PC-3 (cell line): ENCODE data around the gene NKTR. TPM values are rescaled to one million over a fixed set of nuclear protein-coding genes. Genes with fewer than 3 reads are reported as not detected.

Experiments
- ATAC-seq: fragments of 200-7000 bp; cut with Tn5 transposase; 2 replicates; pipeline ENCODE4 v1.9.1; 2020; ENCODE audit warnings: mild to moderate bottlenecking, moderate library complexity
- BruUV-seq: library from RNA; stranded (reverse); fragments of 400-500 nt; replicated peaks from 2 replicates; lab custom pipeline; 2021; lab: Mats Ljungman, UMichigan
- CTCF ChIA-PET: fragments of 300-600 bp; sonication (Branson Sonifier 250); formaldehyde crosslinking; loops from one replicate; lab custom pipeline; 2022; ENCODE audit warnings: antibody characterized with exemption; lab: Charles Lee
- POLR2A ChIA-PET: fragments of 300-600 bp; sonication (Branson Sonifier 250); formaldehyde crosslinking; loops from one replicate; lab custom pipeline; 2022; ENCODE audit warnings: antibody characterized with exemption; ENCODE audit not compliant: unreplicated experiment; lab: Charles Lee
- DNase-seq: peaks from one replicate; pipeline ENCODE4 v3.0.0-alpha.2; 2015
- H2AFZ ChIP-seq: fragments of 300-600 bp; sonication (generic); 2 replicates; pipeline ENCODE4 v1.6.0; 2016; ENCODE audit warnings: antibody characterized with exemption, low read length
- H3F3A ChIP-seq: fragments of 300-600 bp; sonication (generic); one replicate; pipeline ENCODE4 v1.6.0; 2017; ENCODE audit warnings: antibody characterized with exemption, low read length, control low read depth, mild to moderate bottlenecking; ENCODE audit not compliant: unreplicated experiment
- H3K27ac ChIP-seq: fragments of 300-600 bp; sonication (generic); 2 replicates; pipeline ENCODE4 v1.5.1; 2016; ENCODE audit warnings: mild to moderate bottlenecking, low read length
- H3K27me3 ChIP-seq: fragments of 300-600 bp; sonication (generic); 2 replicates; pipeline ENCODE4 v1.6.1; 2016; ENCODE audit warnings: low read length, mixed read lengths
- H3K36me3 ChIP-seq: fragments of 300-600 bp; sonication (generic); 2 replicates; pipeline ENCODE4 v1.6.1; 2016; ENCODE audit warnings: low read depth, mixed run types, low read length, mixed read lengths
- H3K4me1 ChIP-seq: fragments of 300-600 bp; sonication (generic); 2 replicates; pipeline ENCODE4 v1.5.1; 2016; ENCODE audit warnings: low read length; ENCODE audit not compliant: insufficient read depth
- H3K4me2 ChIP-seq: fragments of 300-600 bp; sonication (generic); 2 replicates; pipeline ENCODE4 v1.6.0; 2016; ENCODE audit warnings: low read length
- H3K4me3 ChIP-seq: fragments of 300-600 bp; sonication (generic); 2 replicates; pipeline ENCODE4 v1.5.1; 2016; ENCODE audit warnings: mild to moderate bottlenecking, low read length, mixed read lengths
- H3K79me2 ChIP-seq: fragments of 300-600 bp; sonication (generic); 2 replicates; pipeline ENCODE4 v1.6.1; 2017; ENCODE audit warnings: low read length, mixed read lengths
- H3K9ac ChIP-seq: fragments of 300-600 bp; sonication (generic); 2 replicates; pipeline ENCODE4 v1.6.0; 2016; ENCODE audit warnings: mild to moderate bottlenecking, low read length
- H3K9me2 ChIP-seq: fragments of 300-600 bp; sonication (generic); replicated peaks from 2 replicates; pipeline ENCODE4 v1.6.1; 2016; ENCODE audit warnings: mixed run types, low read length, mixed read lengths
- H3K9me3 ChIP-seq: fragments of 300-600 bp; sonication (generic); 2 replicates; pipeline ENCODE4 v1.6.1; 2016; ENCODE audit warnings: low read length, mixed read lengths
- H4K20me1 ChIP-seq: fragments of 300-600 bp; sonication (generic); 2 replicates; pipeline ENCODE4 v1.6.1; 2016; ENCODE audit warnings: low read length, mixed read lengths
- CTCF ChIP-seq: fragments of 300-600 bp; sonication (generic); conservative IDR thresholded peaks from 2 replicates; pipeline ENCODE4 v1.5.1; 2017; ENCODE audit warnings: antibody characterized with exemption, low read depth, mild to moderate bottlenecking, low read length
- EZH2 ChIP-seq: fragments of 300-600 bp; sonication (generic); IDR thresholded peaks from one replicate; pipeline ENCODE4 v1.6.1; 2017; ENCODE audit warnings: antibody characterized with exemption, mild to moderate bottlenecking, low read length; ENCODE audit not compliant: unreplicated experiment
- EZH2phosphoT487 ChIP-seq: fragments of 300-600 bp; sonication (generic); IDR thresholded peaks from 2 replicates; pipeline ENCODE4 v1.6.1; 2018; ENCODE audit warnings: mild to moderate bottlenecking, antibody characterized with exemption, low read length, borderline replicate concordance
- intact Hi-C: fragments of 100-400 bp; cut with micrococcal nuclease; formaldehyde crosslinking; loops from 2 replicates; pipeline ENCODE4 v1.9.0; 2023
- total RNA-seq: library from RNA; depleted of rRNA; stranded (reverse); fragments of >200 nt; gene quantifications from 2 replicates; pipeline ENCODE4 v1.2.3, GENCODE V29; 2014

The NKTR gene
- total RNA-seq, 1 experiment from 2014 or later: 37.6 TPM

- intact Hi-C loops: no loop called here
- Histone ChIP-seq H3K9me3 (no peaks in the 10 kb centered on the region), H3F3A (no peaks in the 10 kb centered on the region), H3K4me2 (no peak overlapping the region), H3K36me3 (peaks cover 81% of the 10 kb centered on the region), H3K4me3 (no peak overlapping the region), H3K4me1 (no peaks in the 10 kb centered on the region), H3K79me2 (no peaks in the 10 kb centered on the region), H3K27ac (no peak overlapping the region), H2AFZ (no peak overlapping the region), H3K9ac (no peak overlapping the region), H3K9me2 (no peaks in the 10 kb centered on the region), H4K20me1 (no peaks in the 10 kb centered on the region), H3K27me3 (no peaks in the 10 kb centered on the region)
- TF ChIP-seq EZH2 (no peak), EZH2phosphoT487 (no peak), CTCF (no peak)
- ChIA-PET CTCF (no interaction called here), POLR2A (interaction anchor here (0.6 kb wide), 1 partner anchor 26 kb away, joined by 3 read pairs; no protein-coding TSS in a partner anchor)
- no peak for DNase-seq
- no peak; the same call in 1 of the 2 replicates for ATAC-seq
- BruUV-seq: no TSS peak
These were observed 40.4 kb downstream of the NKTR start for GRCh38 chr3:42640771-42641370.

DNA sequence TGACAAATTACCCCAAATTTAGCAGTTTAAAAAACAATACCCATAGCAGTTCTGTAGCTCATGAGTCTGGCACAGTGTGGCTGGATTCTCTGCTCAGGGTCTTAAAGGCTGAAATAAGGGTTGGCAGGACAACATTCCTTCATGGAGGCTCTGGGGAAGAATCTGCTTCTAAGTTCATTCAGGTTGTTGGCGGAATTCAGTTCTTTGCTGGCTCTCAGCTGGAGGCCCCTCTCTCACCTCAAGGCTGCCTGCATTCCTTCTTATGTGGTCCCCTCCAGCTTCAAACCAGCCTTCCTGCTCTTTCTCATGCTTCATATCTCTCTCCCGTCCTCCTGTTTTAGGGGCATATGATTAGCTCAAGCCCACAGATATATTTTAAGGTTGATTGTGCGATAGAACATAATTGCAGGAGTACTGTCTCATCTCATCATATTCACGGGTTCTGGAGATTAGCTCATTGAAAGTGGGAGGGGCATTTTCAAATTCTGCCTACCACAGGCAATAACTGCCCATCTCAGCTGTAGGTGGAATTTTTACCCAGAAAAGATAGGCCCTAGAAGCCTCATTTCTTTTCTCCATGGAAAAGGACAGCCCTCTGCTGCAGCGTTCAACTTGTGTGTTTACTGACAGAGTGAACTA lies 47.5 kb downstream of the NKTR start:
- no peaks in the 10 kb centered on the region for H4K20me1 ChIP-seq

More for the DNA sequence above, 47.5 kb downstream of the NKTR start:
- no peak for ATAC-seq
- Histone ChIP-seq H2AFZ (no peak overlapping the region), H3K79me2 (no peaks in the 10 kb centered on the region), H3K4me2 (no peak overlapping the region), H3K9me3 (no peaks in the 10 kb centered on the region), H3K4me3 (no peak overlapping the region), H3F3A (no peaks in the 10 kb centered on the region), H3K27ac (no peak overlapping the region), H3K36me3 (peaks cover 42% of the 10 kb centered on the region), H3K9ac (no peak overlapping the region), H3K9me2 (no peaks in the 10 kb centered on the region), H3K27me3 (no peaks in the 10 kb centered on the region), H3K4me1 (peaks cover 19% of the 10 kb centered on the region)
- intact Hi-C loops: no loop called here
- TF ChIP-seq EZH2phosphoT487: no peak
- TF ChIP-seq CTCF: no peak
- TF ChIP-seq EZH2: no peak
- ChIA-PET CTCF (interaction anchor here (1.0 kb wide), 1 partner anchor 182 kb away, joined by 3 read pairs; no protein-coding TSS in a partner anchor), POLR2A (interaction anchor here (0.5 kb wide), 1 partner anchor 45 kb away, joined by 20 read pairs; no protein-coding TSS in a partner anchor)
- DNase-seq: no peak
- BruUV-seq: no TSS peak
